ENCODE data around the gene ANKRD37. TPM values are rescaled to one million over a fixed set of nuclear protein-coding genes. Genes with fewer than 3 reads are reported as not detected.

ANKRD37 gene
- total and polyA plus RNA-seq, 9 of the 15 experiments (the other 6 are each of a cell fraction or from before 2014, with no cell fraction given) = 1.3 to 53.7 (median 3.6) TPM

DNA sequence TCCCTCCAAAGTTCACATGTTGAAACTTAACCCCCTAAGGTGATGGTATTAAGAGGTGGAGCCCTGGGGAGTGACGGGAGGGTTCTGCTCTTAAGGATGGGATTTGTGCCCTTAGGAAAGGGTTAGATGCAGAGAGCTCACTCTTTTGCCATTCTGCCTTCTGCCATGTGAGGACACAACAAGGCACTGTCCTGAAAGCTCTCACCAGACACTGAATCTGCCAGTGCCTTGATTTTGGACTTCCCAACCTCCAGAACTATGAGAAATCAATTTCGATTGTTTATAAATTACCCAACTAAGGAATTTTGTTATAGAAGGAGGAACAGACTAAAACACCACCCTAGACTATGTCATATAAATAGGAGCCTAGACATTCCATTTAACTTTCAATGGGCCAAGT lies 12.6 kb upstream of the ANKRD37 start (continued):
- TF ChIP-seq, protein P1, sequence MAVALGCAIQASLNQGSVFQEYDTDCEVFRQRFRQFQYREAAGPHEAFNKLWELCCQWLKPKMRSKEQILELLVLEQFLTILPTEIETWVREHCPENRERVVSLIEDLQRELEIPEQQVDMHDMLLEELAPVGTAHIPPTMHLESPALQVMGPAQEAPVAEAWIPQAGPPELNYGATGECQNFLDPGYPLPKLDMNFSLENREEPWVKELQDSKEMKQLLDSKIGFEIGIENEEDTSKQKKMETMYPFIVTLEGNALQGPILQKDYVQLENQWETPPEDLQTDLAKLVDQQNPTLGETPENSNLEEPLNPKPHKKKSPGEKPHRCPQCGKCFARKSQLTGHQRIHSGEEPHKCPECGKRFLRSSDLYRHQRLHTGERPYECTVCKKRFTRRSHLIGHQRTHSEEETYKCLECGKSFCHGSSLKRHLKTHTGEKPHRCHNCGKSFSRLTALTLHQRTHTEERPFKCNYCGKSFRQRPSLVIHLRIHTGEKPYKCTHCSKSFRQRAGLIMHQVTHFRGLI (CRISPR knock-in tag; IDR thresholded peaks at IDR 0.05) = no peak
- TF ChIP-seq ZNF76 (CRISPR knock-in tag; IDR thresholded peaks at IDR 0.05; ENCODE audit: borderline replicate concordance) (no peak), HEY1 (CRISPR knock-in tag; IDR thresholded peaks at IDR 0.05; ENCODE audit: borderline replicate concordance) (no peak), JUND (IDR thresholded peaks at IDR 0.05; ENCODE audit: borderline replicate concordance, low read depth, low read length) (no peak), JUND (tag; IDR thresholded peaks at IDR 0.05; ENCODE audit: borderline replicate concordance, low read depth, low read length) (no peak), ZNF717 (CRISPR knock-in tag; IDR thresholded peaks at IDR 0.05) (no peak), SRSF7 (optimal IDR thresholded peaks at IDR 0.05; ENCODE audit: low read depth, low read length) (no peak), AFF4 (CRISPR knock-in tag; IDR thresholded peaks at IDR 0.05) (no peak), TARDBP (IDR thresholded peaks at IDR 0.05) (no peak)
- TF ChIP-seq, protein P2, sequence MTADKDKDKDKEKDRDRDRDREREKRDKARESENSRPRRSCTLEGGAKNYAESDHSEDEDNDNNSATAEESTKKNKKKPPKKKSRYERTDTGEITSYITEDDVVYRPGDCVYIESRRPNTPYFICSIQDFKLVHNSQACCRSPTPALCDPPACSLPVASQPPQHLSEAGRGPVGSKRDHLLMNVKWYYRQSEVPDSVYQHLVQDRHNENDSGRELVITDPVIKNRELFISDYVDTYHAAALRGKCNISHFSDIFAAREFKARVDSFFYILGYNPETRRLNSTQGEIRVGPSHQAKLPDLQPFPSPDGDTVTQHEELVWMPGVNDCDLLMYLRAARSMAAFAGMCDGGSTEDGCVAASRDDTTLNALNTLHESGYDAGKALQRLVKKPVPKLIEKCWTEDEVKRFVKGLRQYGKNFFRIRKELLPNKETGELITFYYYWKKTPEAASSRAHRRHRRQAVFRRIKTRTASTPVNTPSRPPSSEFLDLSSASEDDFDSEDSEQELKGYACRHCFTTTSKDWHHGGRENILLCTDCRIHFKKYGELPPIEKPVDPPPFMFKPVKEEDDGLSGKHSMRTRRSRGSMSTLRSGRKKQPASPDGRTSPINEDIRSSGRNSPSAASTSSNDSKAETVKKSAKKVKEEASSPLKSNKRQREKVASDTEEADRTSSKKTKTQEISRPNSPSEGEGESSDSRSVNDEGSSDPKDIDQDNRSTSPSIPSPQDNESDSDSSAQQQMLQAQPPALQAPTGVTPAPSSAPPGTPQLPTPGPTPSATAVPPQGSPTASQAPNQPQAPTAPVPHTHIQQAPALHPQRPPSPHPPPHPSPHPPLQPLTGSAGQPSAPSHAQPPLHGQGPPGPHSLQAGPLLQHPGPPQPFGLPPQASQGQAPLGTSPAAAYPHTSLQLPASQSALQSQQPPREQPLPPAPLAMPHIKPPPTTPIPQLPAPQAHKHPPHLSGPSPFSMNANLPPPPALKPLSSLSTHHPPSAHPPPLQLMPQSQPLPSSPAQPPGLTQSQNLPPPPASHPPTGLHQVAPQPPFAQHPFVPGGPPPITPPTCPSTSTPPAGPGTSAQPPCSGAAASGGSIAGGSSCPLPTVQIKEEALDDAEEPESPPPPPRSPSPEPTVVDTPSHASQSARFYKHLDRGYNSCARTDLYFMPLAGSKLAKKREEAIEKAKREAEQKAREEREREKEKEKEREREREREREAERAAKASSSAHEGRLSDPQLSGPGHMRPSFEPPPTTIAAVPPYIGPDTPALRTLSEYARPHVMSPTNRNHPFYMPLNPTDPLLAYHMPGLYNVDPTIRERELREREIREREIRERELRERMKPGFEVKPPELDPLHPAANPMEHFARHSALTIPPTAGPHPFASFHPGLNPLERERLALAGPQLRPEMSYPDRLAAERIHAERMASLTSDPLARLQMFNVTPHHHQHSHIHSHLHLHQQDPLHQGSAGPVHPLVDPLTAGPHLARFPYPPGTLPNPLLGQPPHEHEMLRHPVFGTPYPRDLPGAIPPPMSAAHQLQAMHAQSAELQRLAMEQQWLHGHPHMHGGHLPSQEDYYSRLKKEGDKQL (CRISPR knock-in tag; IDR thresholded peaks at IDR 0.05; ENCODE audit: borderline replicate concordance) = no peak

Data from K562 (cell line).